ENCODE data around the gene U2AF2.

The U2AF2 gene

GRCh38 chr19:55614711-55615542, 39.9 kb upstream of the U2AF2 start:
- POLR2A ChIA-PET = interaction anchor here (1.4 kb wide), 1 partner anchor 9 kb away, joined by 3 read pairs; the partner anchor contains the start of gene ZNF865
- no peak for TF ChIP-seq CTCF (IDR thresholded peaks at IDR 0.05; ENCODE audit: control extremely low read depth, extremely low read depth, low read depth, missing control alignments)
- DNase-seq (ENCODE audit: extremely low spot score) = no peak
- CTCF ChIA-PET = interaction anchor here (1.4 kb wide), 1 partner anchor 18 kb away, joined by 4 read pairs; no protein-coding TSS in a partner anchor

- ChIA-PET CTCF (interaction anchor here (1.4 kb wide), 1 partner anchor 17 kb away, joined by 4 read pairs; no protein-coding TSS in a partner anchor), POLR2A (interaction anchor here (1.4 kb wide), 1 partner anchor 10 kb away, joined by 3 read pairs; the partner anchor contains the start of gene ZNF865)
- DNase-seq (ENCODE audit: extremely low spot score) = no peak
- no peak for TF ChIP-seq CTCF (IDR thresholded peaks at IDR 0.05; ENCODE audit: control extremely low read depth, extremely low read depth, low read depth, missing control alignments)
These were observed 39.1 kb upstream of the U2AF2 start for GRCh38 chr19:55615543-55616394.

GRCh38 chr19:55616395-55616875, 38.4 kb upstream of the U2AF2 start:
- ChIA-PET POLR2A (no interaction called here), CTCF (interaction anchor here (4.3 kb wide), 1 partner anchor 10 kb away, joined by 30 read pairs; the partner anchor contains the start of gene ZNF865)
- DNase-seq (ENCODE audit: extremely low spot score) = no peak
- TF ChIP-seq CTCF (IDR thresholded peaks at IDR 0.05; ENCODE audit: control extremely low read depth, extremely low read depth, low read depth, missing control alignments) = no peak

GRCh38 chr19:55617426-55617825, 37.4 kb upstream of the U2AF2 start:
- ChIA-PET CTCF (interaction anchor here (1.2 to 4.7 kb wide), 4 partner anchors 8 to 15 kb away, joined by 3 to 37 read pairs (median 18); partner anchors contain the start of gene ZNF865), POLR2A (no interaction called here)
- no peak for TF ChIP-seq CTCF (IDR thresholded peaks at IDR 0.05; ENCODE audit: control extremely low read depth, extremely low read depth, low read depth, missing control alignments)
- DNase-seq (ENCODE audit: extremely low spot score) = no peak

- ChIA-PET CTCF (interaction anchor here (1.2 to 4.7 kb wide), 4 partner anchors 8 to 14 kb away, joined by 3 to 37 read pairs (median 18); partner anchors contain the start of gene ZNF865), POLR2A (no interaction called here)
- no peak for TF ChIP-seq CTCF (IDR thresholded peaks at IDR 0.05; ENCODE audit: control extremely low read depth, extremely low read depth, low read depth, missing control alignments)
- no peak for DNase-seq (ENCODE audit: extremely low spot score)
These were observed 36.4 kb upstream of the U2AF2 start for GRCh38 chr19:55618426-55618825.

GRCh38 chr19:55619286-55619685, 35.5 kb upstream of the U2AF2 start:
- ChIA-PET CTCF (interaction anchor here (1.0 to 4.7 kb wide), 4 partner anchors 10 to 17 kb away, joined by 4 to 37 read pairs (median 18); partner anchors contain the start of gene ZNF865), POLR2A (interaction anchor here (0.7 to 1.5 kb wide), 2 partner anchors 20 to 212 kb away, joined by 3 read pairs; partner anchors contain the start of genes FIZ1 and UBE2S)
- DNase-seq (ENCODE audit: extremely low spot score) = no peak
- no peak for TF ChIP-seq CTCF (IDR thresholded peaks at IDR 0.05; ENCODE audit: control extremely low read depth, extremely low read depth, low read depth, missing control alignments)

Measured in GM10248 (cell line).